HEK293 (cell line): Measurements from ENCODE around the gene SRP9.
A peak's percentile ranks its signal among the peaks of the same experiment; 100 is the strongest.
"Not testable (repeated sequence)": the region's sequence is repeated elsewhere in the genome, so short reads cannot be mapped to it uniquely, and the experiment has no call there.

ENCODE experiments used
- CTCF ChIA-PET: fragments of 350-600 bp; formaldehyde crosslinking; extraction: SDS; loops from one replicate; lab custom pipeline; 2021; ENCODE audit warnings: antibody characterized with exemption; lab: Yijun Ruan, JAX
- POLR2A ChIA-PET: fragments of 300-600 bp; formaldehyde crosslinking; extraction: SDS; loops from one replicate; lab custom pipeline; 2020; ENCODE audit warnings: antibody characterized with exemption, inconsistent platforms; lab: Yijun Ruan, JAX
- H3K27ac ChIP-seq: fragments of 200-500 bp; sonication (Bioruptor generic); 2 replicates; pipeline ENCODE4 v1.5.1; 2014; ENCODE audit warnings: low read depth, low read length, control low read depth, inconsistent platforms; ENCODE audit errors: extremely low read depth
- H3K36me3 ChIP-seq, 2 experiments: fragments of 200-500 bp in 1 of 2; sonication (Bioruptor generic) in 1 of 2; 1 replicate in 1 of 2; 2 replicates in 1 of 2; pipeline ENCODE4 v1.5.1; 2014 to 2017; ENCODE audit warnings: inconsistent platforms in 2 of 2, low read length in 2 of 2; ENCODE audit not compliant: control insufficient read depth in 2 of 2, insufficient read depth in 1 of 2
- H3K4me1 ChIP-seq: fragments of 200-500 bp; sonication (Bioruptor generic); 2 replicates; pipeline ENCODE4 v1.5.1; 2014; ENCODE audit warnings: mild to moderate bottlenecking, low read length, inconsistent platforms; ENCODE audit not compliant: control insufficient read depth, insufficient read depth
- H3K4me3 ChIP-seq: 2 replicates; pipeline ENCODE4 v1.5.1; 2011; ENCODE audit warnings: low read depth, mild to moderate bottlenecking, control low read depth, low read length, moderate library complexity
- H3K9me3 ChIP-seq: fragments of 200-500 bp; sonication (Bioruptor generic); 2 replicates; pipeline ENCODE4 v1.5.1; 2014; ENCODE audit warnings: low read depth, low read length, inconsistent platforms; ENCODE audit not compliant: control insufficient read depth, insufficient read depth
- PRDM10 ChIP-seq: fragments of 450-650 bp; formaldehyde crosslinking; IDR thresholded peaks from 2 replicates; pipeline ENCODE4 v1.5.1; 2016; ENCODE audit warnings: missing biosample characterization, missing genetic modification characterization
- ZFHX2 ChIP-seq: fragments of 450-650 bp; formaldehyde crosslinking; conservative IDR thresholded peaks from 2 replicates; pipeline ENCODE4 v1.5.1; 2016; ENCODE audit warnings: missing biosample characterization, missing genetic modification characterization
- ZNF121 ChIP-seq: fragments of 450-650 bp; formaldehyde crosslinking; IDR thresholded peaks from 2 replicates; pipeline ENCODE4 v1.5.1; 2016; ENCODE audit warnings: missing biosample characterization, missing genetic modification characterization
- ZNF292 ChIP-seq: fragments of 450-650 bp; formaldehyde crosslinking; IDR thresholded peaks from 2 replicates; pipeline ENCODE4 v1.5.1; 2016; ENCODE audit warnings: low read depth, missing biosample characterization, missing genetic modification characterization, borderline replicate concordance
- ZNF501 ChIP-seq: fragments of 450-650 bp; formaldehyde crosslinking; IDR thresholded peaks from 2 replicates; pipeline ENCODE4 v1.5.1; 2016; ENCODE audit warnings: missing biosample characterization, missing genetic modification characterization
- ZNF639 ChIP-seq: fragments of 450-650 bp; formaldehyde crosslinking; IDR thresholded peaks from 2 replicates; pipeline ENCODE4 v1.5.1; 2016; ENCODE audit warnings: missing biosample characterization, missing genetic modification characterization

Gene SRP9

GRCh38 chr1:225835856-225836255, 58.2 kb downstream of the SRP9 start (continued):
- TF ChIP-seq PRDM10 (tag by site-specific recombination) (0 out of 2 replicates have a peak, but pooled peaks have one; percentile 37), ZNF501 (tag by site-specific recombination) (no peak), ZNF292 (tag by site-specific recombination) (no peak), ZFHX2 (tag by site-specific recombination) (no peak)

GRCh38 chr1:225836296-225836695, 58.7 kb downstream of the SRP9 start:
- peaks cover 26 to 58% of the 10 kb centered on the region in 2 experiments for H3K36me3 ChIP-seq
- H3K27ac ChIP-seq, POLR2A ChIA-PET, H3K9me3 ChIP-seq, H3K4me1 ChIP-seq, H3K4me3 ChIP-seq: not testable (repeated sequence)
- TF ChIP-seq ZNF121, result peak; percentile 98
- CTCF ChIA-PET, result interaction anchor here (0.7 to 1.1 kb wide), 3 partner anchors 19 to 483 kb away, joined by 3 to 4 read pairs (median 3); no protein-coding TSS in a partner anchor

- H3K4me3 ChIP-seq, result no peak overlapping the region
- H3K9me3 ChIP-seq, result no peaks in the 10 kb centered on the region
- H3K4me1 ChIP-seq, result no peaks in the 10 kb centered on the region
- H3K27ac ChIP-seq, result no peak overlapping the region
- CTCF ChIA-PET, result interaction anchor here (1.1 to 1.5 kb wide), 3 partner anchors 7 to 358 kb away, joined by 3 to 7 read pairs (median 4); no protein-coding TSS in a partner anchor
- TF ChIP-seq ZNF639 (tag by site-specific recombination), result no peak
- TF ChIP-seq, all 188 proteins: peak for 0
- POLR2A ChIA-PET, result no interaction called here
- peaks cover 10 to 52% of the 10 kb centered on the region in 2 experiments; a peak in 2 of 3 replicates for H3K36me3 ChIP-seq
These were observed 61.2 kb downstream of the SRP9 start for GRCh38 chr1:225838793-225839192.
